Lower leg skin (tissue), 4 donors: Measurements from ENCODE around the gene ANKS6. TPM values are rescaled to one million over a fixed set of nuclear protein-coding genes. Genes with fewer than 3 reads are reported as not detected.

ENCODE experiments used
- DNase-seq, 2 donors: peaks; one replicate each; pipeline ENCODE4 v3.0.0-alpha.2; 2019; ENCODE audit warnings: low spot score in 2 of 2
- H3K4me3 ChIP-seq: fragments of 200-600 bp; sonication (generic); 2 replicates; pipeline ENCODE4 v1.5.1; 2017; ENCODE audit warnings: mild to moderate bottlenecking, low read depth; ENCODE audit not compliant: poor library complexity, severe bottlenecking
- POLR2A ChIP-seq, 2 donors: fragments of 450-650 bp; IDR thresholded peaks; one replicate each; pipeline ENCODE4 v1.6.1; 2016 to 2017; ENCODE audit warnings: antibody characterized with exemption in 2 of 2, mild to moderate bottlenecking in 1 of 2, moderate library complexity in 1 of 2
- WGBS, 2 donors: methylation state at CpG; one replicate each; pipeline ENCODE4 v1.1.5; 2018; 5-methylcytosine and 5-hydroxymethylcytosine counted together
- intact Hi-C: fragments of 100-400 bp; cut with DNase I; formaldehyde crosslinking; loops from one replicate; pipeline ENCODE4 v1.15.0; 2023; ENCODE audit warnings: low total_unique reads
- total RNA-seq, 4 donors: library from RNA; depleted of rRNA; stranded (reverse); fragments of >200 nt; gene quantifications; one replicate each; pipeline ENCODE4 v1.1.0, GENCODE V29; 2016
- TF ChIP-seq, protein P1 (sequence below), 3 donors: fragments of 450-650 bp; IDR thresholded peaks; one replicate each; pipeline ENCODE4 v1.5.1; 2016; ENCODE audit warnings: antibody characterized with exemption in 3 of 3, mild to moderate bottlenecking in 3 of 3, moderate library complexity in 2 of 3

Gene ANKS6
- total RNA-seq, 4 donors from 2014 or later = 11.3 to 28.0 (median 19.1) TPM

DNA sequence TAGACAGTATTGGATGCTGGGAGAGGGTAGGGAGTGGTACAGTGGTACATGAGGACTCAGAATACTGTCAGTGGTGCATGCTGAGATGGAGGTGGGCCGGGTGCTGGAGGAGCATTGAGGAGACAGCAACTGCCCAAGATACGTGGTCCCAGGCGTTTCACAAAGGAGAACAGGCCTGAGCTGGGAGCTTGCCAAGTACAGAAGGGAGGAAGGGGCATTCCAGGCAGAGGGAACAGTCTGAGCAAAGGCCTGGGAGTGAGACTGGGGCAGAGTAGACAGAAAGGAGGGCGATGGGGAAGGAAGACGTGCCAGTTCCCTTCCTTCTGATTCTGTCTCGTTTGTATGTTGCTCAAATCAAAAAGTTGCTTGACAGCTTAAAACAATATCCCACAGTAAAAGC is 26.3 kb upstream of the ANKS6 start:
- H3K4me3 ChIP-seq = no peak overlapping the region
- WGBS, 2 donors = 92 to 93% methylated on average over 6 of the region's 6 CpGs
- peak in 1 of 2 donors; percentile 58 for DNase-seq
- intact Hi-C loops = loop anchor here (2.0 kb wide), 1 partner anchor 70 kb away; no protein-coding TSS in a partner anchor
- TF ChIP-seq, protein P1, sequence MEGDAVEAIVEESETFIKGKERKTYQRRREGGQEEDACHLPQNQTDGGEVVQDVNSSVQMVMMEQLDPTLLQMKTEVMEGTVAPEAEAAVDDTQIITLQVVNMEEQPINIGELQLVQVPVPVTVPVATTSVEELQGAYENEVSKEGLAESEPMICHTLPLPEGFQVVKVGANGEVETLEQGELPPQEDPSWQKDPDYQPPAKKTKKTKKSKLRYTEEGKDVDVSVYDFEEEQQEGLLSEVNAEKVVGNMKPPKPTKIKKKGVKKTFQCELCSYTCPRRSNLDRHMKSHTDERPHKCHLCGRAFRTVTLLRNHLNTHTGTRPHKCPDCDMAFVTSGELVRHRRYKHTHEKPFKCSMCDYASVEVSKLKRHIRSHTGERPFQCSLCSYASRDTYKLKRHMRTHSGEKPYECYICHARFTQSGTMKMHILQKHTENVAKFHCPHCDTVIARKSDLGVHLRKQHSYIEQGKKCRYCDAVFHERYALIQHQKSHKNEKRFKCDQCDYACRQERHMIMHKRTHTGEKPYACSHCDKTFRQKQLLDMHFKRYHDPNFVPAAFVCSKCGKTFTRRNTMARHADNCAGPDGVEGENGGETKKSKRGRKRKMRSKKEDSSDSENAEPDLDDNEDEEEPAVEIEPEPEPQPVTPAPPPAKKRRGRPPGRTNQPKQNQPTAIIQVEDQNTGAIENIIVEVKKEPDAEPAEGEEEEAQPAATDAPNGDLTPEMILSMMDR (IDR thresholded peaks at IDR 0.05) = no peak
- TF ChIP-seq POLR2A (IDR thresholded peaks at IDR 0.05) = no peak

DNA sequence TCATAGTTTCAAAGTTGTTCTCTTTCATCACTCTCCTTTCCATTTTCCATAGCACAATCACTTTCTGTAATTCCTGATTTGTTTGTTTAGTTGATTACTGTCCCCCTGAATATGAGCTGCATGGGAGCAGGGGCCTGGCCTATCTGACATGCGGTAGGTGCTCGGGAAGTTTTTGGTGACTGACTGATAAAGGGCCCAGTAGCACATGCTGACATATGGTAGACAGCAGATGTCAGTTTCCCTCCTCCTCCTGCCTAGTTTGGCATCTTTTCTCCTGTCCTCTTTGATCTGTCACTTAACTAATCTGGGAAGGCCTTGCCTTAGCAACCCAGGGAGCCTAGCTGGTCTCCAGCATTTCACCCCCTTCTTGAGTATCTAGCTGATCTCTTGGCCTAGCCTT is 25.5 kb upstream of the ANKS6 start:
- intact Hi-C loops = loop anchor here (2.0 kb wide), 1 partner anchor 71 kb away; no protein-coding TSS in a partner anchor
- WGBS, 2 donors = 93 to 100% methylated on average over 2 of the region's 2 CpGs
- peak in 1 of 2 donors; percentile 32 for DNase-seq
- TF ChIP-seq, protein P1 (IDR thresholded peaks at IDR 0.05) = no peak
- TF ChIP-seq POLR2A (IDR thresholded peaks at IDR 0.05) = no peak
- H3K4me3 ChIP-seq = no peak overlapping the region

DNA sequence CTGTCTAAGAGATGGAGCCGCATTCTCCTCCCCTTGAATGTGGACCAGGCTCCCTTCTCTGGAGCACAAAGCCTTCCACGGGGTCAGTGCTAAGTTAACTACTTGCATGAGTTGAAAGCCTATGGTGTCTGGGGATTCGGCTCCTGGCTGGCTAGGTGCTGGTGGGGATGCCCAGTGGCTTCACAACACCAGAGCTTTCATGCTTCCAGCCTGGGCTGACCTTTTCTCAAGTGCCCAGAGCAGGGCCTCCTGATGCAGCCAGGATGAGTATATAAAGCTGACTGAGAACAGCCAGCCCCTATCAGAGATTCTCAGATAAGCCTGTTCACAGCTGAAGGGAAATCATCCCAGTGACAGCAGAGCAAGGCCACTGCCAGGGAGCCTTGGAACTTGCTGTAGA is 22.9 kb upstream of the ANKS6 start:
- intact Hi-C loops = no loop called here
- no peak overlapping the region for H3K4me3 ChIP-seq
- DNase-seq = peak in 1 of 2 donors; percentile 67
- TF ChIP-seq, protein P1 (IDR thresholded peaks at IDR 0.05) = no peak
- no peak for TF ChIP-seq POLR2A (IDR thresholded peaks at IDR 0.05)
- 98% methylated on average over 3 of the region's 3 CpGs for WGBS, 2 donors

DNA sequence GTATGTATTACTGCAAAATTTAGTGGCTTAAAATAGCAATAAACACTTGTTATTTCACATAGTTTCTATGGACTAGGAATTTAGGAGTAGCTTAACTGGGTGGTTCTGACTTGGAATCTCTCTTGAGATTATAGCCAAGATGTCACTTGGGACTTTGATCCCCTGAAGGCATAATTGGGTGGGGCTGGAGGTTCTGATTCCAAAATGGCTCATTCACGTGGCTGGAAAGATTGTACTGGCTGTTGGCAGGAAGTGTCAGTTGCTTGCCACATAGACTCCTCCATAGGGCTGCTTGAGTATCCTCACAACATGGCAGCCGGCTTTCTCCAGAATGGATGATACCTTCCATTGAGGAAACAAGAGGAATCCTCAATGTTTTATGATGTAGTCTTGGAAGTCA is 22.4 kb upstream of the ANKS6 start:
- intact Hi-C loops = no loop called here
- no peak overlapping the region for H3K4me3 ChIP-seq
- peak in 1 of 2 donors; percentile 12 for DNase-seq
- TF ChIP-seq, protein P1 (IDR thresholded peaks at IDR 0.05) = no peak
- no peak for TF ChIP-seq POLR2A (IDR thresholded peaks at IDR 0.05)
- 61% methylated on average over 2 of the region's 2 CpGs for WGBS, 2 donors

DNA sequence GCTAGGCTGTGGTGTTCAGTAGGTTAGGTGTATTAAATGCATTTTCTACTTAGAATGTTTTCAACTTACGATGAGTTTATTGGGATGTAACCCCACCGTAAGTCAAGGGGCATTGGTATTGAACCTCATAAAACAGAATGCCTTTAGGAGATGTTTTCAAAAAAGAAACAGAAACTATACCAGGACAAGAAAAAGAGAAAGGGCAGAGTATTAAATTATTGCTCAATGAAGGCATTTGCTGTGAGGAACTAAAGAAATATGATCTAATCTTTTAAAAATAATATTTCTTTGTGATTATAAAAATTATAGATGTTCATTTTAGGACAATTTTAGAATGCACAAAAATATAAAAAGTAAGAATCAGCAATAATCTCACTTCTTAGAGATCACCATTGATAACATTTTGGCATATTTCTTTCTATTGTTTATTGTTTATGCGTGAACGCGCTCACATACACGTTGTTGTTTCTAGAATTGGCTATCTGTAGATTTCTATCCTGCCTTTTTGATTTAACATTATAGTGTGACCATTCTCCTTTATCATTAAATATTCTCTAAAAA is 19.1 kb upstream of the ANKS6 start:
- H3K4me3 ChIP-seq = no peak overlapping the region
- DNase-seq = no peak
- TF ChIP-seq, protein P1 (IDR thresholded peaks at IDR 0.05) = no peak
- no peak for TF ChIP-seq POLR2A (IDR thresholded peaks at IDR 0.05)
- WGBS, 2 donors = 77 to 82% methylated on average over 6 of the region's 6 CpGs
- intact Hi-C loops = no loop called here
